ENCODE measurements around the gene TSGA10IP.

The TSGA10IP gene

GRCh38 chr11:65918211-65919140 is 26.8 kb upstream of the TSGA10IP start, which contains the start of gene C11orf68:
Gene C11orf68 (minus strand): TSS chr11:65919062. CDS start chr11:65919031, 31 bp downstream.
- DNase-seq (ENCODE audit: low read depth) = no peak

DNA sequence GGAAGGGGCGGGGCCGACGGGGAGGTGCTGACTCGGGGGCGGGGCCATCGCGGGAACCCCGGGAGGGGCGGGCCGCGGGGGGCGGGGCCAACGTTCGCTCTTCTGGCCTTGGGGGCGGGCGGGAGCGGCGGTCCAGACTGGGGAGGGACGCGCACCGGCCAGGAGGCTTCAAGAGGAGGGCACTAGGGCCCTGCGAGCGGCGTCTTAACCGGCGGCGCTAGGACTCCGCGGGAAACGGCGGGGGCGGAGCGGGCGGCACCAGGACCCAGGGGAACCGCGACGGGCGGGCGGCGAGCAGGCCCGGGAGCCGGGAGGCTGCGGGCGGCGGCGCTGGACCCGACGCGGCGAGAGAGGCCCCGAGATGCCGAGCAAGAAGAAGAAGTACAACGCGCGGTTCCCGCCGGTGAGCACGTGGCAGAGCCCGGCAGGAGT is 26.1 kb upstream of the TSGA10IP start, which contains the start of gene DRAP1:
DRAP1 (plus strand) TSS at position 286 of the 432 bp plus-strand sequence; CDS start at position 362, 76 bp downstream.
- peak; percentile 99 for DNase-seq (ENCODE audit: low read depth)

GRCh38 chr11:65919573-65920371 is 25.5 kb upstream of the TSGA10IP start:
- no peak for DNase-seq (ENCODE audit: low read depth)

GRCh38 chr11:65920372-65920802 is 24.9 kb upstream of the TSGA10IP start:
- no peak for DNase-seq (ENCODE audit: low read depth)

- DNase-seq (ENCODE audit: low read depth) = no peak
Measured at GRCh38 chr11:65921033-65921555, 24.2 kb upstream of the TSGA10IP start.

- DNase-seq (ENCODE audit: low read depth) = no peak
Measured at GRCh38 chr11:65921876-65922275, 23.4 kb upstream of the TSGA10IP start.

- DNase-seq (ENCODE audit: low read depth) = no peak
Measured at GRCh38 chr11:65922565-65922964, 22.7 kb upstream of the TSGA10IP start.

- no peak for DNase-seq (ENCODE audit: low read depth)
Measured at GRCh38 chr11:65925397-65925796, 19.9 kb upstream of the TSGA10IP start.

DNA sequence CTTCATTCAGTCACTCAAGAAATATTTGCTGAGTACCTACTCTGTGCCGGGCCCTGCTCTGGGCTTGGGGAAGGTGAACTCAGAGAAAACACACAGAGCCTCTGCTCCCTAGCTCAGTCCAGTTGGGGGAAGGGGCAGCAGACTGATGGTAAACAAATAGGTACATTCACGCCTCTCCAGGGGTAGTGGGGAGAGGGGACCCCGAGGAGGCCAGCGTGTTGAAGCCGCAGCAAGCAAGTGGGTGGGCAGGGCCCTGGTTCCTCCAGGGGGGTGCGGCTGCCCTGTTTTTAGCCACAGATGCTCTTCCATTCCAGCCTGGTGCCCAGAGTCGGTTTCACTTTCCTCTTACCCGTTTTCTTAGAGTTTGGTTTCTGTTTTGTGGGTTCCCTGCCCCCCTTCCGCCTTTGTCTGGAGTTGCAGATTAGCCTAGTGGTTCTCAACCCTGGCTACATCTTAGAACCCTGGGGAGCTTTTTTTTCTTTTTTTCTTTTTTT is 17.3 kb upstream of the TSGA10IP start:
- peak; percentile 19 for DNase-seq (ENCODE audit: low read depth)

DNA sequence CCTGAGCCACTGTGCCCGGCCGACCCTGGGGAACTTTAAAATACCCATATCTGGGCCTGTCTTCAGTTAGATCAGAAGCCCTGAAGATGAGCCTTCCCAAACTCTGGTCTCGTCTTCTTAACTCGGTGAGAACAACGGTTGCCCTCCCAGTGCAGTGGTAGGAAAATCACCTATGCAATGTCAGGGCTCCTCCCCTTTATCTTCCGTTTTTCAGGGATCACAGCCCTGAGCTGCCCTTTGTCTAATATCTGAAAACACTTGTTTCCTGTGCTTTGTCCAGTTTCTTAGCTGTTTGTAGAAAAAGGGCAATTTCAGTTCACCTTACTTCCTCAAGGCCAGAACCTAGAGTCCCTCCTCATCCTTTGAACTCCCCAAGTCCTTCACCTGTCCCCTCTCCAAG is 16.6 kb upstream of the TSGA10IP start:
- DNase-seq (ENCODE audit: low read depth) = no peak

- no peak for DNase-seq (ENCODE audit: low read depth)
Measured at GRCh38 chr11:65931773-65932557, 13.3 kb upstream of the TSGA10IP start.

GRCh38 chr11:65932558-65932919 is 12.7 kb upstream of the TSGA10IP start:
- no peak for DNase-seq (ENCODE audit: low read depth)

DNA sequence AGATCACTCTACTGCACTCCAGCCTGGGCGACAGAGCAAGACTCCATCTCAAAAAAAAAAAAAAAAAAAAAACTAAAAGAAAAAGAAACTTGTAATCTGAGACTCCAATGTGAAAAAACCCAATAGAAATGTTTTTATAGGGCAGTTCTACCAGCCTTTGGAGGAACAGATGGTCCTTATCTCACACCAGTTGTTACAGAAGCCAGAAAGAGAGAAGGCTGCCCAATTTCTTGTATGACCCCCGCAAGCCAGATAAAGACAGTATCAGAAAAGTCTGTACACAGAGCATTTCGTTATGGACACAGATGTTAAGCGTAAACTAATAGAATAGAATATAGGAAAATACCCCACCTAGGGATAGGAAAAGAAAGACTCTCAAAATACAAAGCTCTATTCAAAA is 11.3 kb upstream of the TSGA10IP start:
- no peak for DNase-seq (ENCODE audit: low read depth)

GRCh38 chr11:65937766-65938165 is 7.5 kb upstream of the TSGA10IP start:
- DNase-seq (ENCODE audit: low read depth) = no peak

GRCh38 chr11:65941720-65942310 is 3.5 kb upstream of the TSGA10IP start:
- no peak for DNase-seq (ENCODE audit: low read depth)

GRCh38 chr11:65942531-65942930 is 2.7 kb upstream of the TSGA10IP start:
- DNase-seq (ENCODE audit: low read depth) = no peak

DNA sequence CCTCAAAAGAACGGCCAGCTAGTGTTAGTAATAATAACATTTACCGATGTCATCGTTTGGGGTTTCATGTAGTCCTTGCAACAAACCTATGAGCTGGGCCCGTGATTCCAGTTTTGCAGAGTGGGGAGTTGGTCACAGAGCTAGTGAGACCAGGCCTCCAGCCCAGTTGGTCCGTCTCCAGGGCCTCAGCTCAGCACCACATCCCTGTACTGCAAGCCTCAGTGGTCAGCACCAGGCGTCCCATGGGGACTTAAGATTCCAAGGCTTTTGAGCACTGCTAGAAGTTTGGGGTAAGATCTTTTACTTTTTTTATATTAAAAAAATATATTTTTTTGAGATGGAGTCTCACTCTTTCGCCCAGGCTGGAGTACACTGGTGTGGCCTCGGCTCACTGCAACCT is 1.1 kb upstream of the TSGA10IP start:
- no peak for DNase-seq (ENCODE audit: low read depth)

GRCh38 chr11:65944767-65945166 is 513 bp upstream of the TSGA10IP start:
- DNase-seq (ENCODE audit: low read depth) = no peak

- no peak for DNase-seq (ENCODE audit: low read depth)
Measured at GRCh38 chr11:65945941-65946558, 770 bp downstream of the TSGA10IP start.

DNA sequence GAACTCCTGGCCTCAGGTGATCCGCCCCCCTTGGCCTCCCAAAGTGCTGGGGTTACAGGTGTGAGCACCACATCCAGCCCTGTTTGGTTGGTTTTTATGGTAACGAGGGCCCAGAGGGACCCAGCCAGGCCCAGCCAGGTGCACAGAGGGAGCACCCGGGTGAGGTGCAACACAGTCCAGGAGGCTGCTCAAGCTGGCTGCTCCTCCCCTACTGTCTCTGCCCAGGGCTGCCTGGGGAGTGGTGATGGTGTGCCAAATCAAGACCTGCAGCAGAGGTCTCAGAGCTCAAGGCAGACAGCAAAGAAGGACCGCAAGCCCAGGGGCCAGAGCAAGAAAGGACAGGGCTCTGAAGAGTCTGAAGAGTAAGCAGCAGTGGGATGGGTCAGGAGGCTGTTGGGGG is 1.4 kb downstream of the TSGA10IP start:
- no peak for DNase-seq (ENCODE audit: low read depth)

- DNase-seq (ENCODE audit: low read depth) = no peak
Measured at GRCh38 chr11:65947133-65947532, 1.9 kb downstream of the TSGA10IP start.

Measured in stimulated activated CD8-positive, alpha-beta memory T cell treated with anti-CD3 and anti-CD28 coated beads, Interleukin-15, amount 100 ng/mL, for 24 hours (primary cell).